22Rv1 (cell line): ENCODE measurements around the gene THEM4.
A peak's percentile ranks its signal among the peaks of the same experiment; 100 is the strongest.

ENCODE experiments used
- H3K27ac ChIP-seq: fragments of 450-650 bp; 2 replicates; pipeline ENCODE4 v1.5.1; 2017
- CTCF ChIP-seq: fragments of 450-650 bp; IDR thresholded peaks from 2 replicates; pipeline ENCODE4 v1.5.1; 2017; ENCODE audit warnings: mild to moderate bottlenecking
- ZFX ChIP-seq: fragments of 450-650 bp; IDR thresholded peaks from 2 replicates; pipeline ENCODE4 v1.6.1; 2017; ENCODE audit warnings: antibody characterized with exemption, borderline replicate concordance

The THEM4 gene

GRCh38 chr1:151909167-151910149 is at the start of gene THEM4:
Gene THEM4, minus strand, starts transcription at chr1:151909511. Its CDS starts 53 bp downstream, at chr1:151909458.
- TF ChIP-seq CTCF, result peak; percentile 76
- no peak for TF ChIP-seq ZFX
- H3K27ac ChIP-seq, result peak within 1 kb of the TSS; percentile 84

GRCh38 chr1:151958959-151959358 is 49.6 kb upstream of the THEM4 start:
- no peak for TF ChIP-seq ZFX
- TF ChIP-seq CTCF, result no peak

DNA sequence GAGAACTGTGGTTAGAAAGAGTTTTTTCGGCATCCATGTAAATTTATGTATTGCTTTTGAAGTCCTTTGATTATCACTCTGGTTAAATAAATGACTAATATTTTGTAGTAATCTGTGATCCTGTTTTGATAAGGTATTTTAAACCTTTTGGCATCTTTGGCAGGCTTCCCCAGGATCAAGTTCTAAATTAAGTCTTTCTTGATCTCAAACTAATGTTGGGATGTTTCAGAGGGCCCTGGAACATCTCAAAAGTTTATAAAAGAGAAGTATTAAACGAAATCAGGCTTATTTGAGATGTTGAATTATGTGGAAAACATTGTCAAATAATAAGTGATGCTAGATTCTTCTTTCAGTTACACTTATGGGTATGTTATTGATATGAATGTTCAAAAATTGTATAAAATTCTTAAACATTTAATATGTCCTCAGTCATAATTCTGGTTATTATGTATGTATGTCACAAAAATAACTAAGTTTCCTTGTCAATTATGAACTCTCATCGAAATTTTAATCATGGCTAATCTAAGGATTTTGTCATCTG is 47.7 kb upstream of the THEM4 start:
- TF ChIP-seq ZFX, result no peak
- TF ChIP-seq CTCF, result no peak
- no peak overlapping the region for H3K27ac ChIP-seq

More at GRCh38 chr1:151958959-151959358, 49.6 kb upstream of the THEM4 start:
- H3K27ac ChIP-seq, result no peak overlapping the region

- TF ChIP-seq ZFX, result no peak
- TF ChIP-seq CTCF, result no peak
- H3K27ac ChIP-seq, result peak overlapping the region; percentile 69
These were observed 44.2 kb upstream of the THEM4 start for GRCh38 chr1:151953409-151954094.

DNA sequence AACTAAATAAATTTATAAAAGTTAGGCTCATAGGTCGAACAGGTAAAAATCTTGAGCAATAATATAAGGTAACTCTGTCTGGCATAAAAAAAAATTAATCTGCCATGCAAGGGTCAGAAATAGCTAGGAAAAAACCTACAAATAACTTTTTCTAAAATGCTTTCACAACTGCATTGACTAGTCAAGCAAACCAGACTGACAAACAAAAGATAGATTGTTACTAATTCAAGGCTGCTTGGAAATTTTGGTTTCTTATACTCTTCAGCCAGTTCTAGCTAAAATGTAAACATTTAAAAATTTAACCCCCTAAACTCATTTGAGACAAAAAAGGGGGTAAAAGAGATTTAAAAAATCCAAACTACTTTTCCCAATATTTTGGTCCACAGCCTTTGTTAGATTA is 43.5 kb upstream of the THEM4 start:
- TF ChIP-seq ZFX (no peak), CTCF (no peak)
- peak overlapping the region; percentile 69 for H3K27ac ChIP-seq

DNA sequence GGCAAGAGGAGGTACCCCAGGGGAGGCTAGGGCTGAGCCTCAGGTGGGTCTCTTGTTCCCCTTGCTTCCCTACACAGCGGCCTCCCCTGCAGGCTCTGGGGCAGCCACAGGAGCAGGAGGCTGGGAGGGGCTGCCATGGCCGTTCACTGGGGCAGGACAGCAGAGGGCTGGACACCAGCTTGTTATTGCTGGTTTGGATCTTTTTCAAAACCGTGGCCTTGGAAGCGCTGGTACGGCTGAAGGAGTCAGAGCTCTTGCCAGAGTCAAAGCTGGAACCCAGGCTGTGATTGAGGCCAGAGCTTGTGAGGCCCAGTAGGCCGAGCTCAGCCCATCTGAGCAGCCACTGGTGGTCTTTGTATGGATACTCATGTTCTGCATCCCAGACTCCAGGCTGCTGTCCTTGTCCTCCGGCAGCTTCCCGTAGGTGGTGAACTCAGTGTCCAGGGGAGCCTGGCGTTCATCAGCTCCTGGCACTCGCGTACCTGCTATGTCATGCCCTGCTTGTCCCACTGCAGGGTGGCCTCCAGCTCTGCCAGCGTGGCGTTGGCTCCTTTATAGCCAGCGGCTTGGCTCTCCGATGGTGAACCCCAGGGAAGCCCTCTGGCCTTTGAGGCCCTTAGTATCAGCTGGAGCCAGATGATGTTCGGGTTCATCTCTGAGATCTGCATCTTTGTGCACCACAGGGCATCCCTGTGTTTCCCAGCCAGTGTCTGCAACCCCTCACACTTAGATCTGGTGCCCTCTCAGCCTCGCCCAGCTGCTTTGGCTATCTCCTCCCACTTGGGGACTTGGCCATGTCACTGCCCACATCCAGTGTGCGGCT is 40.3 kb upstream of the THEM4 start:
- no peak for TF ChIP-seq ZFX
- no peak for TF ChIP-seq CTCF
- no peak overlapping the region for H3K27ac ChIP-seq
